Pancreas (tissue), 10 donors: ENCODE measurements around the gene DDR1. TPM values are rescaled to one million over a fixed set of nuclear protein-coding genes. Genes with fewer than 3 reads are reported as not detected.

Experiments used
- ATAC-seq, 4 donors: fragments of 200-7000 bp; cut with Tn5 transposase; one replicate each; pipeline versions ENCODE4 v1.8.0 to v1.9.1; 2020; ENCODE audit warnings: mild to moderate bottlenecking in 4 of 4, moderate library complexity in 4 of 4
- DNase-seq, 6 donors: peaks; one replicate each; pipeline ENCODE4 v3.0.0-alpha.2; 2020
- FAIRE-seq: peaks from 2 replicates; lab custom pipeline; 2012; peaks lifted over from hg19 to GRCh38; lab: Jason Lieb, UNC
- H3K27ac ChIP-seq, 4 donors: fragments of 200-600 bp; sonication (generic); 1 replicate in 3 of 4; 2 replicates in 1 of 4; pipeline versions ENCODE4 v1.5.0 to v1.8.0; 2020
- H3K27me3 ChIP-seq, 4 donors: fragments of 200-600 bp; one replicate each; pipeline ENCODE4 v1.8.0; 2021
- H3K36me3 ChIP-seq, 3 donors: fragments of 200-600 bp; sonication (generic) in 1 of 3; one replicate each; pipeline versions ENCODE4 v1.5.0 to v1.8.0; 2020 to 2021
- H3K4me1 ChIP-seq, 3 donors: fragments of 200-600 bp; one replicate each; pipeline ENCODE4 v1.8.0; 2021
- H3K4me3 ChIP-seq, 4 donors: fragments of 200-600 bp; sonication (generic) in 2 of 4; one replicate each; pipeline versions ENCODE4 v1.5.0 to v1.8.0; 2020 to 2021
- H3K9me3 ChIP-seq, 4 donors: fragments of 200-600 bp; one replicate each; pipeline ENCODE4 v1.8.0; 2021
- WGBS, 2 donors: extraction: QIAGEN DNeasy Blood & Tissue Kit; methylation state at CpG; one replicate each; pipeline ENCODE4 v1.1.7; 2013; 5-methylcytosine and 5-hydroxymethylcytosine counted together
- intact Hi-C, 3 donors: fragments of 100-400 bp; cut with DNase I; formaldehyde crosslinking; loops; one replicate each; pipeline versions ENCODE4 v1.11.1 to v1.14.2; 2022
- microRNA-seq, 2 donors: library from miRNA; unstranded; fragments of <30 nt; microRNA quantifications; one replicate each; pipeline versions ENCODE4 to v1.1.0, GENCODE V29; 2019 to 2020
- polyA plus RNA-seq, 2 donors: library from polyadenylated mRNA; stranded (reverse); fragments of 200-250 nt; gene quantifications; one replicate each; pipeline ENCODE4 v1.2.3, GENCODE V29; 2013
- total RNA-seq, 6 donors: library from RNA; stranded (reverse); fragmentation: NEBNext Ultra II Directional in 4 of 6; extraction: Animal tissue kit (Norgen Biotek cat#: 25700) in 4 of 6; gene quantifications; one replicate each; pipeline versions ENCODE4 v1.2.1 to v1.2.4, GENCODE V29; 2021 to 2023
- TF ChIP-seq, protein P1 (sequence below), 4 donors: fragments of 200-600 bp; sonication (generic) in 3 of 4; IDR thresholded peaks; one replicate each; pipeline versions ENCODE4 v1.5.0 to v1.8.0; 2021; ENCODE audit warnings: antibody characterized with exemption in 4 of 4
- donor health status: healthy with polysubstance abuse.
- donor health status: DM: no; HTN: no; CAD: no; lungs with moderate emphysema.
- donor health status: DM: no; HTN: no; CAD: no.
- donor health status: control.
- donor health status: control.
- donor health status: Bipolar disorder and iron deficiency.
- donor health status: DM: yes; HTN: yes; CAD: no.
- donor health status: DM: no; HTN: no; CAD: no.
- donor health status: DM: no; HTN: no; CAD: no.
- donor health status: DM: yes; HTN: yes; CAD: no.

Gene DDR1
- total and polyA plus RNA-seq, 8 donors: 92.7 to 160 (median 118) TPM

DNA sequence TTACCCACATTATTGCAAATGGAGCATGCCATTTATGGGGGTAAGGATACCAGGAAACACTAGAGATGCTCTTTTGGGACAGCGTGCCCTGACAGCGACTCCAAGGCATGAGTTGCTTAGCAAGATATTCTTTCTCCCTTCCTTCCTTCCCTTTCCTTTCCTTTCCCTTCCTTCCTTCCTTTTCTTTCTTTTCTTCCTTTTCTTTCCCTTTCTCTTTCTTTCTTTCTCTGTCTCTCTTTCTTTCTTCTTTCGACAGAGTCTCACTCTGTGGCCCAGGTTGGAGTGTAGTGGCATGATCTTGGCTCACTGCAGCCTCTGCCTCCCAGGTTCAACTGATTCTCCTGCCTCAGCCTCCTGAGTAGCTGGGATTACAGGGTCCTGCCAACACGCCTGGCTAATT is 59.7 kb downstream of the DDR1 start:
- H3K4me1 ChIP-seq: no peaks in the 10 kb centered on the region
- no peaks in the 10 kb centered on the region for H3K36me3 ChIP-seq
- TF ChIP-seq, protein P1, sequence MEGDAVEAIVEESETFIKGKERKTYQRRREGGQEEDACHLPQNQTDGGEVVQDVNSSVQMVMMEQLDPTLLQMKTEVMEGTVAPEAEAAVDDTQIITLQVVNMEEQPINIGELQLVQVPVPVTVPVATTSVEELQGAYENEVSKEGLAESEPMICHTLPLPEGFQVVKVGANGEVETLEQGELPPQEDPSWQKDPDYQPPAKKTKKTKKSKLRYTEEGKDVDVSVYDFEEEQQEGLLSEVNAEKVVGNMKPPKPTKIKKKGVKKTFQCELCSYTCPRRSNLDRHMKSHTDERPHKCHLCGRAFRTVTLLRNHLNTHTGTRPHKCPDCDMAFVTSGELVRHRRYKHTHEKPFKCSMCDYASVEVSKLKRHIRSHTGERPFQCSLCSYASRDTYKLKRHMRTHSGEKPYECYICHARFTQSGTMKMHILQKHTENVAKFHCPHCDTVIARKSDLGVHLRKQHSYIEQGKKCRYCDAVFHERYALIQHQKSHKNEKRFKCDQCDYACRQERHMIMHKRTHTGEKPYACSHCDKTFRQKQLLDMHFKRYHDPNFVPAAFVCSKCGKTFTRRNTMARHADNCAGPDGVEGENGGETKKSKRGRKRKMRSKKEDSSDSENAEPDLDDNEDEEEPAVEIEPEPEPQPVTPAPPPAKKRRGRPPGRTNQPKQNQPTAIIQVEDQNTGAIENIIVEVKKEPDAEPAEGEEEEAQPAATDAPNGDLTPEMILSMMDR (IDR thresholded peaks at IDR 0.05): no peak
- FAIRE-seq (no peak), DNase-seq (no peak), ATAC-seq (no peak)
- no peaks in the 10 kb centered on the region for H3K9me3 ChIP-seq
- H3K4me3 ChIP-seq: no peak overlapping the region
- no peak overlapping the region for H3K27ac ChIP-seq
- 79 to 94% methylated on average over 4 of the region's 4 CpGs for WGBS, 2 donors
- no peaks in the 10 kb centered on the region for H3K27me3 ChIP-seq
- intact Hi-C loops: no loop called here

DNA sequence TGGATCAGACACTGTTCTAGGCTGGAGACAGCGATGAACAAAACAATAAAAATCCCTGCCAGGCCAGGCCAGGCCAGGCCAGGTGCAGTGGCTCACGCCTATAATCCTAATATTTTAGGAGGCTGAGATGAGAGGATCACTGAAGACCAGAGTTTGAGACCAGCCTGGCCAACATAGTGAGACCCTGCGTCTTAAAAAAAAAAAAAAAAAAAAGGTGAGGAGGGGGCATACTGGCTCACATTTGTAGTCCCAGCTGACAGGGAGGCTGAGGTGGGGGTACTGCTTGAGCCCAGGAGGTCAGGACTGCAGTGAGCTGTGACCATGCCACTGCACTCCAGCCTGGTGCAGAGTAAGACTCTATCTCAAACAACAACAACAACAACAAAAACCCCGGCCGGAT is 61.0 kb downstream of the DDR1 start:
- ATAC-seq (no peak), FAIRE-seq (no peak), DNase-seq (no peak)
- H3K4me3 ChIP-seq: no peak overlapping the region
- no peaks in the 10 kb centered on the region for H3K4me1 ChIP-seq
- H3K9me3 ChIP-seq: no peaks in the 10 kb centered on the region
- intact Hi-C loops: no loop called here
- WGBS, 2 donors: 73 to 91% methylated on average over 5 of the region's 5 CpGs
- no peaks in the 10 kb centered on the region for H3K36me3 ChIP-seq
- no peak overlapping the region for H3K27ac ChIP-seq
- no peaks in the 10 kb centered on the region for H3K27me3 ChIP-seq
- TF ChIP-seq, protein P1 (IDR thresholded peaks at IDR 0.05): no peak

DNA sequence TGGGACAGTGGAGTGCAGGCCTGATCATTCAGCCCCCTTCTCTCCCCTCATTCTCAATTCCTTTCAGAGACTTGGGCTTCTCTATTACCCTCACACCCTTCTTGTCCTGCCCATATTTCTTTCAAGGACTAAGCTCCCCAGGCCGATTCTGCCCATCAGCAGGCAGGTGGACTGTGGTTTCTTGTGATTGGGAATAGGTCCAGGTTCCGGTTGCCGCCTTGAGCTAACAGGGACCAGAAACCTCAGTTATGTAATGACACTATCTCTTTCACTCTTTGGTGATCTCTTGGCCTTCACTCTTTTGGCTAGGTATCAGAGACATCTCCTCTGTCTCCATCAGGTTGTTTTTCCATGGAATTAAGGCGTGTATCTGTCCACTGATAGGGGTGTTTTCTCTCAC is 62.9 kb downstream of the DDR1 start:
- no peaks in the 10 kb centered on the region for H3K36me3 ChIP-seq
- H3K4me3 ChIP-seq: no peak overlapping the region
- no peak overlapping the region for H3K27ac ChIP-seq
- WGBS, 2 donors: 58 to 63% methylated on average over 4 of the region's 4 CpGs
- no peaks in the 10 kb centered on the region for H3K27me3 ChIP-seq
- TF ChIP-seq, protein P1 (IDR thresholded peaks at IDR 0.05): no peak
- no peaks in the 10 kb centered on the region for H3K4me1 ChIP-seq
- FAIRE-seq: no peak
- no peak for ATAC-seq
- intact Hi-C loops: no loop called here
- no peaks in the 10 kb centered on the region for H3K9me3 ChIP-seq
- no peak for DNase-seq

DNA sequence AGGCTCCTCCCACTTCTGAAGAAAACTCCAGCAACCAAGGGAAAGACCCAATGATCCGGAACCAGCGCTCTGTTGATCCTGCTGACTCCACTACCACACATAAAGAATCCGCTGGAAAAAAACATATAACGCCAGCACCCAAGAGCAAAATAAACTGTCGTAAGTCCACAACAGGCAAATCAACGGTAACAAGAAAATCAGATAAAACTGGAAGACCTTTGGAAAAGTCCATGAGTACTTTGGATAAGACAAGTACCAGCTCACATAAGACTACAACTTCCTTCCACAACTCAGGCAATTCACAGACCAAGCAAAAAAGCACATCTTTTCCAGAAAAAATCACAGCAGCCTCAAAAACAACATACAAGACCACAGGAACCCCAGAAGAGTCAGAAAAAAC is 64.5 kb downstream of the DDR1 start:
- DNase-seq (no peak), FAIRE-seq (no peak), ATAC-seq (no peak)
- WGBS, 2 donors: 90 to 93% methylated on average over 6 of the region's 6 CpGs
- Histone ChIP-seq H3K27ac (no peak overlapping the region), H3K4me1 (no peaks in the 10 kb centered on the region), H3K36me3 (no peaks in the 10 kb centered on the region), H3K4me3 (no peak overlapping the region), H3K27me3 (no peaks in the 10 kb centered on the region), H3K9me3 (no peaks in the 10 kb centered on the region)
- intact Hi-C loops: no loop called here
- TF ChIP-seq, protein P1 (IDR thresholded peaks at IDR 0.05): no peak

Small RNA genes within 50 kb of the gene (microRNA-seq; reads per million reads assigned to microRNA genes)
- 0.29 to 0.77 reads per million in 2 donors for gene MIR4640

Other genes with a start within 250 kb of the DDR1 start
- gene C6orf136, start 237.4 kb upstream of the DDR1 start, total RNA-seq: 10 to 100 TPM in 3 of 6 donors, 1 to 10 TPM in 3; 7.9 to 12.9 (median 9.9) TPM
- gene C6orf136, start 237.4 kb upstream of the DDR1 start, polyA plus RNA-seq: 10 to 100 TPM; 33.9 to 57.1 TPM
- gene DHX16, start 211.5 kb upstream of the DDR1 start, total RNA-seq: 10 to 100 TPM; 10.9 to 16.2 (median 13.0) TPM
- gene DHX16, start 211.5 kb upstream of the DDR1 start, polyA plus RNA-seq: 10 to 100 TPM; 41.1 to 44.4 TPM
- gene PPP1R18, start 197.9 kb upstream of the DDR1 start, total RNA-seq: 10 to 100 TPM in 2 of 6 donors, 1 to 10 TPM in 4; 5.3 to 27.2 (median 7.8) TPM
- gene PPP1R18, start 197.9 kb upstream of the DDR1 start, polyA plus RNA-seq: 10 to 100 TPM; 25.8 to 27.1 TPM
- gene NRM, start 193.5 kb upstream of the DDR1 start, total RNA-seq: 1 to 10 TPM; 3.3 to 7.9 (median 4.6) TPM
- 10 to 100 TPM; 18.2 to 23.6 TPM for gene NRM, start 193.5 kb upstream of the DDR1 start, polyA plus RNA-seq
- 10 to 100 TPM; 12.3 to 18.7 (median 13.5) TPM for gene MDC1, start 167.2 kb upstream of the DDR1 start, total RNA-seq
- 10 to 100 TPM; 18.9 to 28.0 TPM for gene MDC1, start 167.2 kb upstream of the DDR1 start, polyA plus RNA-seq
- 100 to 1,000 TPM in 4 of 6 donors, 10 to 100 TPM in 2; 66.1 to 171 (median 116) TPM for gene TUBB, start 164.2 kb upstream of the DDR1 start, total RNA-seq
- gene TUBB, start 164.2 kb upstream of the DDR1 start, polyA plus RNA-seq: 100 to 1,000 TPM in 1 of 2 donors, 10 to 100 TPM in 1; 67.9 to 111 TPM
- gene FLOT1, start 141.8 kb upstream of the DDR1 start, total RNA-seq: 10 to 100 TPM; 45.7 to 92.2 (median 51.3) TPM
- 100 to 1,000 TPM; 123 to 151 TPM for gene FLOT1, start 141.8 kb upstream of the DDR1 start, polyA plus RNA-seq
- 10 to 100 TPM; 23.0 to 87.5 (median 41.3) TPM for gene IER3, start 140.0 kb upstream of the DDR1 start, total RNA-seq
- gene IER3, start 140.0 kb upstream of the DDR1 start, polyA plus RNA-seq: 100 to 1,000 TPM in 1 of 2 donors, 10 to 100 TPM in 1; 99.4 to 174 TPM
- gene GTF2H4, start 23.7 kb downstream of the DDR1 start, total RNA-seq: 10 to 100 TPM in 5 of 6 donors, 1 to 10 TPM in 1; 9.4 to 23.2 (median 13.0) TPM
- 10 to 100 TPM; 34.6 to 45.8 TPM for gene GTF2H4, start 23.7 kb downstream of the DDR1 start, polyA plus RNA-seq
- gene VARS2, start 29.7 kb downstream of the DDR1 start, total RNA-seq: 10 to 100 TPM; 11.3 to 25.8 (median 17.1) TPM
- gene VARS2, start 29.7 kb downstream of the DDR1 start, polyA plus RNA-seq: 10 to 100 TPM; 40.4 to 40.6 TPM
- gene SFTA2, start 47.7 kb downstream of the DDR1 start, total RNA-seq: 1 to 10 TPM in 5 of 6 donors, under 1 TPM in 1; 0.83 to 6.6 (median 2.1) TPM
- 10 to 100 TPM; 14.4 to 22.9 TPM for gene SFTA2, start 47.7 kb downstream of the DDR1 start, polyA plus RNA-seq
- gene MUCL3, start 56.5 kb downstream of the DDR1 start, total RNA-seq: 1 to 10 TPM in 1 of 6 donors, under 1 TPM in 1, not detected in 4; 0.09 to 5.6 TPM
- gene MUCL3, start 56.5 kb downstream of the DDR1 start, polyA plus RNA-seq: 1 to 10 TPM in 1 of 2 donors, under 1 TPM in 1; 0.04 to 1.2 TPM
- not detected for gene MUC21, start 99.2 kb downstream of the DDR1 start, total RNA-seq
- under 1 TPM; 0.07 to 0.23 TPM for gene MUC21, start 99.2 kb downstream of the DDR1 start, polyA plus RNA-seq
- gene MUC22, start 126.0 kb downstream of the DDR1 start, total RNA-seq: not detected
- gene MUC22, start 126.0 kb downstream of the DDR1 start, polyA plus RNA-seq: under 1 TPM in 1 of 2 donors, not detected in 1; 0.02 TPM
- gene C6orf15, start 228.1 kb downstream of the DDR1 start, total RNA-seq: not detected
- not detected for gene C6orf15, start 228.1 kb downstream of the DDR1 start, polyA plus RNA-seq
- gene PSORS1C1, start 230.3 kb downstream of the DDR1 start, total RNA-seq: 1 to 10 TPM in 1 of 6 donors, under 1 TPM in 5; 0.06 to 1.4 (median 0.30) TPM
- 1 to 10 TPM in 1 of 2 donors, under 1 TPM in 1; 0.70 to 1.9 TPM for gene PSORS1C1, start 230.3 kb downstream of the DDR1 start, polyA plus RNA-seq
- gene CDSN, start 235.9 kb downstream of the DDR1 start, total RNA-seq: under 1 TPM in 1 of 6 donors, not detected in 5; 0.06 TPM
- under 1 TPM; 0.05 to 0.08 TPM for gene CDSN, start 235.9 kb downstream of the DDR1 start, polyA plus RNA-seq